NCI-H2227 (cell line): Measurements from ENCODE around the gene MFN2.
"Not testable (repeated sequence)": the region's sequence is repeated elsewhere in the genome, so short reads cannot be mapped to it uniquely, and the experiment has no call there.

Experiments used
- DNase-seq: peaks from one replicate; lab custom pipeline; 2025; ENCODE audit not compliant: unreplicated experiment; lab: John Stamatoyannopoulos, UW

MFN2 gene

GRCh38 chr1:11997081-11997850 lies 17.0 kb downstream of the MFN2 start:
- DNase-seq, result no peak

- no peak for DNase-seq
Measured at GRCh38 chr1:11998636-11999035, 18.4 kb downstream of the MFN2 start.

DNA sequence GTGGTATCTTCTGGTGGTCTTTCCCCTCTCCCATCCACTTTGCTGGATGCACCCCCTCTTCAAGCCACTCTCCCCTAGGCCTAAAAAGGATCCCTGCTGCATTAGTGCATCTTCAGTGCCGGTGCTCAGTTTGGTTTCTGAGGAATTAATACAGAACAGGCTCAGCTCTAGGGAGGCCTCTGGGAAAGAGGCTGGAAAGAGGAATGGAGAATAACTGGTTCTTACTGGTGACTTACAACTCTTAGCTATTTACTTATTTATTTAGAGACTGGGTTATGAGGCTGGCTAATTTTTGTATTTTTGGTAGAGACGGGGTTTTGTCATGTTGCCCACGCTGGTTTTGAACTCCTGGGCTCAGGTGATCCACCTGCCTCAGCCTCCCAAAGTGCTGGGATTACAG lies 19.0 kb downstream of the MFN2 start:
- no peak for DNase-seq

- DNase-seq, result peak; percentile 31
Measured at GRCh38 chr1:12001249-12001917, 21.1 kb downstream of the MFN2 start.

GRCh38 chr1:12001996-12002493 lies 21.8 kb downstream of the MFN2 start:
- DNase-seq, result no peak

- no peak for DNase-seq
Measured at GRCh38 chr1:12003762-12004161, 23.5 kb downstream of the MFN2 start.

GRCh38 chr1:12005488-12006166 lies 25.4 kb downstream of the MFN2 start:
- no peak for DNase-seq

- DNase-seq, result no peak
Measured at GRCh38 chr1:12006167-12006921, 26.1 kb downstream of the MFN2 start.

- DNase-seq, result no peak
Measured at GRCh38 chr1:12007204-12007603, 27.0 kb downstream of the MFN2 start.

- DNase-seq, result not testable (repeated sequence)
Measured at GRCh38 chr1:12008355-12008754, 28.1 kb downstream of the MFN2 start.

GRCh38 chr1:12009318-12009947 lies 29.2 kb downstream of the MFN2 start:
- DNase-seq, result no peak

DNA sequence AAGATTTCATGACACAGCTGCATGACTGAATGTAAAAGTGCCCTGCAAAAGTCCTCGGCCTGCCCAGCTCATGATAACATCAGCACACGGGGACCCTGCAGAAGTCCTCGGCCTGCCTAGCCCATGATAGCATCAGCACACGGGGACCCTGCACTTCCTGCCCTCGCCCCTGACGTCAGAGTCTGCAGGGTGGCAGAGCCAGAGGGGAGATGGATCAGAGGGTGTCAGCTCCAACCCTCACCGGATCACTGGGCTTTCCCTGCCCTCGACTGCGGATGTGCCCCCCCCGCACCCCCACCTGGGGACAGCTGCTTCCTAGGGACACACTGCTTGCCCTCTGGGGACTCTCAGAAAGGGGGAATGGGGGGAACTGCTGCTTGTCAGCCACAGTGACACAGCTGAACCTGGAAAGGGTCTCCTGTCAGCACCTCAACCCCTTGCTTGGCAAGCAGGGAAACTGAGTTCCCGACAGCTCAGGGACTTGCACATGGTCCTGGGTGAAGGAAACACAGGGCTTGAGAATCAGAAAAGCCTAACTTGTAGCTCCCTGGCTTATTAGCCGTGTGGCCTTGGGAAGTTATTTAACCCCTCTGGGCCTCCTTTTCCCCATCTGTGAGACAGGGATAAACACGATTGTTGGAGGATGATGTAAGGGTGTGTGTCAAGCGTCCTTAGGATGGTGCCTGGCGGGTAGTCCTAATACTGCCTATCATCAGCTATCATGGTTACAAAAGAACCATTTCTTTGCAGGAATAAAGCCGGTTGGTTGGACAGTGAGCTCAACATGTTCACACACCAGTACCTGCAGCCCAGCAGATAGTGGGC lies 30.7 kb downstream of the MFN2 start:
- DNase-seq, result no peak

DNA sequence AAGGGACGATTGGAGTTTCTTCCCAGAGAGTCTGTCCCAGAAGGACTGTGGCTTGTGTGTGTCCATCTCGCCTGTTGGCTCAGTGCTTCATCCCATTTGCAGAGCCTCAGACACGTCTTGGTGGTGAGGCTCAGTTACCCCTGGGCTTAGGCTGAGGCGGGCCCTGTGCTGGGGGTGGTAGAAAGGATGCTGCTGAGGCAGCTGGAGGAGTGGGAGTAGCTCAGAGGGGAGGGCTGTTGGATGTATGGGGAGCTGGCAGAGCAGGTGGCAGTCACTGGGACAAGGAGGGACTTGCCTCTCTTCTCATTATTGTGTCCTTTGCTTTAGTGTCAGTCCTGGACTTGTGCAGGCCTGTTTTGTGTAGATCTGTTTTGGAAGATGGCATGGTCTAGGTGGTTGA lies 31.8 kb downstream of the MFN2 start:
- DNase-seq, result no peak

- DNase-seq, result no peak
Measured at GRCh38 chr1:12012560-12013316, 32.5 kb downstream of the MFN2 start.

DNA sequence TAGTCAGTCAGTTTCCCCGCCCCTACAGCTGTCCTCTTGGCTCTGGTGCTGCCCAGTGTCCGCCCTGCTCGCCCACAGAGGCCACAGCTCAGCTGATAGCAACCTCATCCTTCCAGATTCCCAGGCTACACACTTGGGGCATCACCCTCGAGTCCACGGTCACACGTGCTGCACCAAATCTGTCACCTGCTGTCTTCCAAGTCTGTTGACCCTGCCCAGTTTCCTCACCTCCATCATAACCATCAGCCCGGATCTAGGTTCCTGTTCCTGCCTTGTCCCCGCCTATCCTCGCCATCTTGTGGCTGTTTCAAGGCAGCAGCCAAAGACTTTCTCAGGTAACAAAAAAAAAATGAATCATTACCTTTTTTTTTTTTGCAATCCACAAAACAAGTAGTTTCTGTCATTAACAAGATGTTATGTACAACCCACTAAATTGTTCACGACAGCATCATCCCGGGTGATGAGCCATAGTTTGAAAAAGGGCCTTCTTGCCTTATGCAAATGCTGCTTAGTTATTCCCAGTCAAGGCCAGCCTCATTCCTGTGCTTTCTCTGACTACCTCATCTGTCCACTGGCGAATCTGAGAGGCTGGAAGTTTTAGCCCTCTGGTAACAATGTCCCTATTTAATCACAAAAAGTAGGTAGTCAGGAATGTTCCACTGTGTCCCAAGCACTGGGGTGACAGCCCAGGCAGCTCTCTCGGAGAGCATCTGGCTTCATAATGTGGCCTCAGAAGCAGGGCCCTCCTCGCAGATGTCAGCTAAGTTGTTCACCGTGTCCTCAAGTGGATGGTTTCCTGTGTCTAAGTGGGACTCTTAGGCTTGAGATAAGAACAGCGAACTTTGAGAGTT lies 34.1 kb downstream of the MFN2 start:
- DNase-seq, result no peak

DNA sequence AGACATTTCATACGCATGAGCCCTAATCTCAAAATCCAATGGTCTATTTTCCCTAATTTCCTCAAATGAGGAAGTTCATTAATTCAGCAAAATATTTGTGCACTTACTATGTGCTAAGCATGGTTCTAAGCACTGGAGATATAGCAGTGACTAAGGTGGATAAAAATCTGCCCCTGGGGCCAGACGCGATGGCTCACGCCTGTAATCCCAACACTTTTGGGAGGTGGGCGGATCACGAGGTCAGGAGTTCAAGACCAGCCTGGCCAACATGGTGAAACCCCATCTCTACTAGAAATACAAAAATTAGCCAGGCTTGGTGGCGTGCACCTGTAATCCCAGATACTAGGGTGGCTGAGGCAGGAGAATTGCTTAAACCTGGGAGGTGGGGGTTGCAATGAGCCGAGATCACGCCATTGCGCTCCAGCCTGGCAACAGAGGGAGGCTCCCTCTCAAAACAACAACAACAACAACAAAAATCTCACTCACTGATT lies 34.8 kb downstream of the MFN2 start:
- no peak for DNase-seq

DNA sequence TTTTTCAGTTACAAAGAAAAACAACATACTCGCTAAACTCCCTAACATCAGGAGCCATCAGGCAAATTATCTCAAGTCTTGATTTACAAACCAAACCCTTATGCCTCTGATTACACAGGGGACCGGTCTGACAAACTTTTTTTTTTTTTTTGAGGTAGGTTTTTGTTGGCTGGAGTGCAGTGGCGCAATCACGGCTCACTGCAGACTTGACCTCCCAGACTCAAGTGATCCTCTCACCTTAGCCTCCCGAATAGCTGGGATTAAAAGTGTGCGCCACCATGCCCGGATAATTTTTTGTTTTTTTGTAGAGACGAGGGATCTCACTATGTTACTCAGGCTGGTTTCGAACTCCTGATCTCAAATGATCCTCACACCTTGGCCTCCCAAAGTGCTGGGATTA lies 35.3 kb downstream of the MFN2 start:
- DNase-seq, result no peak

DNA sequence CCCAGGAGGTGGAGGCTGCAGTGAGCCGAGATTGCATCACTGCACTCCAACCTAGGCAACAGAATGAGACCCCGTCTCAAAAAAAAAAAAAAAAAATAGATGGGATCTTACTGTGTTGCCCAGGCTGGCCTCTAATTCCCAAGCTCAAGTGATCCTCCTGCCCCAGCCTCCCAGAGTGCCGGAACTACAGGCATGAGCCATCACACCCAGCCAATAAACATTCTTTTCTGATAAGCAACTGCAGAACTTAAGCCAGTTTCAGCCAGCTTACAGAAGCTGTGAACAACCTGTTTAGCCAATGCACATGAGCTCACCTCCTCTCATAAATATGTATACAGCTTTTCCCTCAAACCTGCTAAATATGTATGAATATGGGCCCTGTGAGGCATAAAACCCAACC lies 35.9 kb downstream of the MFN2 start:
- no peak for DNase-seq
